T follicular helper cell (primary cell): ENCODE data around the gene TMEM185A.
"Not testable (repeated sequence)": the region's sequence is repeated elsewhere in the genome, so short reads cannot be mapped to it uniquely, and the experiment has no call there.

ENCODE experiments used
- DNase-seq: peaks from one replicate; pipeline ENCODE4 v3.0.0-alpha.2; 2020; ENCODE audit warnings: low read depth

The TMEM185A gene

DNA sequence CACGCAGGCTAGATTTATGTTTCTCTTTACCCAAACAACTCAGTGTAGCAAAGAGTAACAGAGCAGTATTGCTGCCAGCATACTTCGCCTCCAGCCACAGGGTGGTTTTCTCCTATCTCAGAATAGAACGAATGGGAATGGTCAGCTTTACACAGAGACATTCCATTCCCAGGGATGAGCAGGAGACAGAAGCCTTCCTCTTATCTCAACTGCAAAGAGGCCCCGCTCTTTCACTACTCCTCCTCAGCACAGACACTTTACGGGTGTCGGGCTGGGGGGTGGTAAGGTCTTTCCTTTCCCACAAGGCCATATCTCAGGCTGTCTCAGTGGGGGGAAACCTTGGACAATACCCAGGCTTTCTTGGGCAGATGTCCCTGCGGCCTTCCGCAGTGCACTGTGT lies 4.8 kb downstream of the TMEM185A start:
- not testable (repeated sequence) for DNase-seq

DNA sequence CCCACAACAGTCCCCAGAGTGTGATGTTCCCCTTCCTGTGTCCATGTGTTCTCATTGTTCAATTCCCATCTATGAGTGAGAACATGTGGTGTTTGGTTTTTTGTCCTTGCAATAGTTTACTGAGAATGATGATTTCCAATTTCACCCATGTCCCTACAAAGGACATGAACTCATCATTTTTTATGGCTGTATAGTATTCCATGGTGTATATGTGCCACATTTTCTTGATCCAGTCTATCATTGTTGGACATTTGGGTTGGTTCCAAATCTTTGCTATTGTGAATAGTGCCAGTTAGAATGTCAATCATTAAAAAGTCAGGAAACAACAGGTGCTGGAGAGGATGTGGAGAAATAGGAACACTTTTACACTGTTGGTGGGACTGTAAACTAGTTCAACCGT lies 11.9 kb downstream of the TMEM185A start:
- not testable (repeated sequence) for DNase-seq

GRCh38 chrX:149618871-149619270 lies 12.7 kb downstream of the TMEM185A start:
- DNase-seq, result no peak

DNA sequence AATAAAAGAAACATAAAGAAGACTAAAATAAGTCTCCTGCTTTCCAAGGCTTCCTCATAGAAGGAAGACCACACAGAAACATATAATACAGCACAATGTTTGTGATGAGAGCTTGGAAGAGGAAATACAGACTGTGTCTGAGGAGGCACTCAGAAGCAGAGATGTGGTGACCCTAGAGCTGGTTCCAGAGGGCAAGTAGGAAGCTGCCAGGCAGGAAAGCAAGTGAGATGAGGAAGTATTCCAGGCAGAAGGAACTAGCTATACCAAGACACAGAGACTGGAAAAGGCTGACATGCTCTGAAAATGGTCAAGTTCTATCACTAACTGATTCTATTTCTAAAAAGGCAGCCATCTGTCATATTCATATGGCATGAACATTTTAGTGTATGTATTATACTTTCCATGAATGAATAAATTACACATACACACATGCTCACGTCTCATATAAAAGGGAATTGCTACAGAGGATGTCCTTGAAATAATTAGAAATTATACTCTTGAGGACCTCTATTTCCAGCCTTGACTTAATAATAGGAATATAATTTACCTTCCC lies 19.9 kb downstream of the TMEM185A start:
- no peak for DNase-seq

DNA sequence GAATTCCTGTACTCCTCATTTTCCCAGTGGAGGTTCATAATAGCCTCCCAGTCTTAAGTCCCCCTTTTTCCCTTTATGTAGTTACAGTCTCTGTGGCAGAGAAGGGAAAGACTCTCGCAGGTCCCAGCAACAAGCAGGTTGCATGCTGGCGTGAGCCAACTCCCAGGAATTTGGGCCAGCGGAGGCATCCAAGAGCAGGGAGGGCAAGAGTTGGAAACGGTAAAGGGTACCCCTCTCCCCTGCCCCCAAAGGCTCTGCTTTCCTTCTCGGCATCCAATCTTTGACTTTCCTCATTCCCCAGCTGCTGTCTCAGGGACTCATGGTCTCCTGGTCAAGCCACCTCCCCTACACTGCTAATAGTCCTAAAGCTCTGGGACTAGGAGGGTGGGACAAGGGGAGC lies 21.1 kb downstream of the TMEM185A start:
- DNase-seq, result no peak

DNA sequence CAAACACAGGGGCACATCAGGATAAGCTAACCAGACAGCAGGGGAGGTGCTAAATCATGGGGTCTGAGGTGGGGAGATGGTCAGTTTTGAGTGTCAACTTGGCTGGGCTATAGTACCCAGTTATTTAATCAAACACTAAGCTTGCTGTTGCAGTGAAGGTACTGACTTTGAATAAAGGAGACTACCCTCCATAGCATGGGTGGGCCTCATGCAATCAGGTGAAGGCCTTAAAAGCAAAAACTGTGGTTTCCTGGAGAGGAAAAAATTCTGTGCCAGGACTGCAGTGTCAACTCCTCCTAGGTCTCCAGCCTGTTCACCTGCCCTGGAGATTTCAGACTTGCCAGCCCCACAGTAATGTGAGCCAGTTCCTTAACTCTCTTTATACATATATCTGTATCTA lies 23.9 kb downstream of the TMEM185A start:
- DNase-seq, result no peak

GRCh38 chrX:149605248-149605885 lies 26.2 kb downstream of the TMEM185A start:
- DNase-seq, result not testable (repeated sequence)

GRCh38 chrX:149598603-149599002 lies 33.0 kb downstream of the TMEM185A start:
- DNase-seq, result not testable (repeated sequence)

DNA sequence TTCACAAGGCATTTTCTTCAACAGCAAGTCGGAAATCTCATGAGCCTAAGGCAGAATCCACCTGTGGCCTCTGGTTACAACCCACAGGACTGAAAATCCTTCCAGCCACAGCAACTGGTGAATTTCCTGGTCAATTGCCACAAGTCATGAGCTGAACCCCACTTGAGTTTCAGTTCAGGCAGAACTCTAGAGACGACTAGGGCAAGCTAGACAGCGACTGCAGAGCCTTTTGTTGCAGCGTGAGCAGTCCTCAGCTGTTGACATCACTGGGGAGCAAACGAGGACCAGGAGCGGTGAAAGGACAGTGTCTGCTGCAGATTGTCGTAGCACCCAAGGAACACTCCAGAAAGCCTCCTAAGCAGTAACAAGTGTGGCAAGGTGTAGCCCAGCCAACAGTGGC lies 35.6 kb downstream of the TMEM185A start:
- not testable (repeated sequence) for DNase-seq

- DNase-seq, result not testable (repeated sequence)
These were observed 36.4 kb downstream of the TMEM185A start, which contains the start of gene HSFX2 for GRCh38 chrX:149595214-149595613. Gene HSFX2, minus strand, starts transcription at chrX:149595314. Its CDS starts 614 bp downstream, at chrX:149594700.

GRCh38 chrX:149590993-149591392 lies 40.6 kb downstream of the TMEM185A start:
- not testable (repeated sequence) for DNase-seq

DNA sequence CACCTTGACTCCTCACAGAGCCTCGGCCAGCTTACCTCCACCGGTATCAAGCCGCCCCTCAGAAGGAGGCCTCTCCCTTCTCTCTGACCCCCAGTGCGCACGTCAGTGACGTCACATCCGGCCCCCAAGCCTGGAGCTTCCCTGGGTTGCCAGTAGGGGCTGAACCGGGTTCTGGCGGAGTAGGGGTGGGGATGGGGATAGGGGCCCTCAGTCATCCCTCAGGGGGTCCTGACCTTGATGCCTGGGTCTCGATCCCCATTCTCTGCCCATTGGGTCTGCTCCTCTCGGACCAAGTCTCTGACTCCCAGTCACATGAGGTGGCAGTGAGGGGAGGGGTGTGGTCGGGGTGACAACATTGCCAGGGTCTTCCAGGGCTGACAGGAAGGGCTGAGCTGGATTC lies 44.2 kb downstream of the TMEM185A start, which contains the start of gene MAGEA9B:
Gene MAGEA9B (minus strand): TSS at position 101 of the 400 bp plus-strand sequence. CDS start 4,280 bp downstream, outside the sequence.
- not testable (repeated sequence) for DNase-seq

- DNase-seq, result not testable (repeated sequence)
These were observed 46.0 kb downstream of the TMEM185A start for GRCh38 chrX:149585631-149586030.

GRCh38 chrX:149573456-149573855 lies 58.1 kb downstream of the TMEM185A start:
- DNase-seq, result not testable (repeated sequence)

DNA sequence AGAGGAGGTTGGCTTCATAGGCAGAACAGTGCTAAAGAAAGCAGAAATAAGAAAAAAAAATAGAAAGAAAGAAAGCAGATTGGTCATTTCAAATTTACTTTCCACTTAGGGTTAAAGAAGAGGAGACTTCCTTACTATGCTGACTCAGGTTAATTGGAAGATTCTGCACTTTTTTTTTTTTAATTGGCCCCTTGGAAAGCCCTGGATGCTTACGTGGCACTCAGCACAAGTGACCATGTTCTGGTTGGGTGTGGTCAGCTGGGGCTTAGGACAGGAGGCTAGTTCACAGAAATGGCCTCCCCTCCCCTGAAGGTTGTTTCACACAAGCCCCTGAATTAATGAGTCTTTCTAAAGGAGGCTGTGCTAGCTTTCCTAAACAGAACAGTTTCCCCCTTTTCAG lies 58.8 kb downstream of the TMEM185A start:
- DNase-seq, result no peak

DNA sequence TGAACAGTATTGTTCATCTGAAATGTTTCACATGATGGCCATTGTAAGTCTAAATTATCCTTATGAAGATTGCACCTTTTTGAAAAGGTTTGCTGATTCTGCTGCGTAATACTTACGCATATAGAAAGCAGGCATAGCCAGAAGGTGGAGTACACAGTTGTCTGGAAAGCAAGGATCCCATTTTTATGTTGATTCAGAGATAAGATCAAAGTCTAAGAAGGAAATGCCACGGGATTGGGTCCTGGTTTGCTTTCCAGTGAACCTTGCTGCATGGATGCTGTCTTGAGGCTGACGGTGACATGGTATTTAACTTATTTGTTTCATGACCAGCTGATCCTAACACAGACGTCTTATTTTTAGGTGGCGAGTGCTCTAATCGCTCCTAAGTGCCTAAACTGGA lies 59.8 kb downstream of the TMEM185A start:
- DNase-seq, result no peak

DNA sequence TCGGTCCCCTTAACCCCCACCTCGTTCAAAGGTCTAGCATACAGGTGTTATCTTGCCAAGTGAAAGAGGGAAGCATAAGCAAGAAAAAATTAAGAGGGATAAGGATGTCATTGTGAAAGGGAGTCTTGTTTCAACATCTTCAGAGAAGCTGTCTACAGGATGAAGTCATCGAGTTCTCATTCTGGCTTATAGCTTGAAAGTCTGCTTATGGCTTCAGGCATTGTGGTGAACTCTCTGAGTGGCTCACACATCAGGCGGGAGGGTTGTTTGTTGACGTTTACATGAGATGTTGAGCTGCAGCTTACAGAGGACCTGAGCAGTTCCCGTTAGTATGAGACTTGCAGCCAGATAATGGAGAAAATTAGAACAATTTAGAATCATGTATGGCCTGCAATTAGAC lies 60.9 kb downstream of the TMEM185A start:
- no peak for DNase-seq

DNA sequence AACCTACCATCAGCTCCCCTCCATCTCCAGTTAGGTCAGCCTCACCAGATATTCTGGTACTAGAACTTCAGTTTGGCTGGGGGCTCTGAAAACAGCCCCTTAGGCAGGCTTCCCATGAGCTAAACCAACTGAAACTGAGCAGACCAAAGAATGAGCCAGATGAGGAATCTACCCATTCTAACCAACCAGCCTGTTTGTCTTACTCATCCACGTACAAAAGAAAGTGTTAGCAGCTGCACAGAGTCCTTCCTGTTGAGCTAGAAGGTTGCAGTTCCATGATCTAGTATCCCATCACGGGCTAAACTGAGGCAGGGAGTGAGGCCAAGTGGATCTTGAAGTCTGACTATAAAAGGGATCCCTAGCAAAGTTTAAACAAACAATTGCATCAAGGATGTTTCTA lies 61.8 kb downstream of the TMEM185A start:
- no peak for DNase-seq

- DNase-seq, result no peak
These were observed 62.8 kb downstream of the TMEM185A start for GRCh38 chrX:149568701-149569296.

DNA sequence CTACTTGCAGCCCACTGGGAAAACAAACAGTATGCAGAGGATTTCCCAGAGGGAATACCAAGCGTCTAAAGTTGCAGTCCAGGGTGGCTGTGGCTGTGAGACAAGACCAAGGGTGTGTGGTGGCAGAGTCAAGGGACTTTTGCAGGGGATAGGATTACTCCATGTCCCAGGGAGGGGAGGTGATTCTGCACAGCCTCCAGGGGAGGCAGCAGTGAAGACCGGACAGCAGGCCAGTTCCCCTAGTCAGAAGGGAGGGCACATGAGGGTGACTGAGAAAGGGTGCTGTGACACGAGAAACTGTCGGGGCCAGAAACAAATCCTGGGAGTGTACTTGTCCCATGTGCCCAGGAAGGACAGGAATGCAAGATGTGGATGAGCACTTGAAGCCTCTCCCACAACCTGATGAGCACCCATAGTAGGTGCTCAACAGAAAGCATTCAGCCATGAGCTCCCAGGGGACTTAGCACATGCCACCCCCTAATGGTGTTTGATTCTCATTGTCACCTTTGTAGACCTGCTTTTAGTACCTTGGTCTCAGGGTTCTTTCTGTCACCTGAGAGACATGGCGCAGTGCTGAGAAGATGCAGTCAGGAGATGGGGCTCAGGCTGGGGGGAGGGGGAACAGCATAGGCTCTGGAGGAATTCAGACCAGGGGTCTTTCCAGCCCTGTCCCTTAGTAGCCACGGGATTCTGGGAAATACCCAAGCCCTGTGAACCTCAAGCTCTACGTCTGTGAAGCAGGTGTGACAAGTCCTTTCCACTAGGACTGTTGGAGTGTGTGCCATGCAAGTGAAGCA lies 63.8 kb downstream of the TMEM185A start:
- no peak for DNase-seq

- DNase-seq, result no peak
These were observed 68.2 kb downstream of the TMEM185A start for GRCh38 chrX:149563359-149563758.

DNA sequence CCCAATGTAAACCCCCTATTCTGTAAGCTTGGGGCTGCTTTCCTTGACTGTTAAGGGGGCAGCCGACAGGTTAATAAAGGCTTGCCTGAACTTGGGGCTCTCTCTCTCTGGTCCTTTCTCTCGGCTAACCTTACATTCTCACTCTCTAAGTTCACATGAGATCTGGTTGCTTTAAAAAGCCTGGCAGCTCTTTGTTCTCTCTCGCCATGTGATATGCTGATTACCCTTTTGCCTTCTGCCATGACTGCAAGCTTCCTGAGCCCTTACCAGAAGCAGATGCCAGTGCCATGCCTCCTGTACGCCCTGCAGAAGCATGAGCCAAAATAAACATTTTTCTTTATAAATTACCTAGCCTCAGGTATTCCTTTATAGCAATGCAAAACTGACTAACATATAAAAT lies 76.3 kb downstream of the TMEM185A start:
- not testable (repeated sequence) for DNase-seq

- not testable (repeated sequence) for DNase-seq
These were observed 79.7 kb downstream of the TMEM185A start for GRCh38 chrX:149551939-149552248.
